ENCODE data around the gene FBXO48.
"Not testable (repeated sequence)": the region's sequence is repeated elsewhere in the genome, so short reads cannot be mapped to it uniquely, and the experiment has no call there.

Gene FBXO48

GRCh38 chr2:68452158-68452900, 14.8 kb downstream of the FBXO48 start:
- Histone ChIP-seq H3K27ac (peak overlapping the region; percentile 51), H3K4me1 (ENCODE audit: control insufficient read depth in 1 of 2, insufficient read depth in 1 of 2, low read depth in 1 of 2, low read length in 1 of 2) (no peaks in the 10 kb centered on the region), H3K4me3 (ENCODE audit: low read depth in 1 of 2, low read length in 1 of 2) (no peak overlapping the region), H3K27me3 (no peaks in the 10 kb centered on the region), H3K9me3 (no peaks in the 10 kb centered on the region), H3K36me3 (no peaks in the 10 kb centered on the region)
- no peak for TF ChIP-seq CTCF (IDR thresholded peaks at IDR 0.05)

GRCh38 chr2:68448671-68449653, 18.1 kb downstream of the FBXO48 start:
- H3K27ac ChIP-seq, result peak overlapping the region; percentile 23
- no peak overlapping the region for H3K4me3 ChIP-seq (ENCODE audit: low read depth in 1 of 2, low read length in 1 of 2)
- H3K36me3 ChIP-seq, result no peaks in the 10 kb centered on the region
- no peaks in the 10 kb centered on the region for H3K9me3 ChIP-seq
- no peaks in the 10 kb centered on the region for H3K4me1 ChIP-seq (ENCODE audit: control insufficient read depth in 1 of 2, insufficient read depth in 1 of 2, low read depth in 1 of 2, low read length in 1 of 2)
- no peak for TF ChIP-seq CTCF (IDR thresholded peaks at IDR 0.05)
- H3K27me3 ChIP-seq, result no peaks in the 10 kb centered on the region

GRCh38 chr2:68447118-68447517, 20.0 kb downstream of the FBXO48 start:
- no peaks in the 10 kb centered on the region for H3K9me3 ChIP-seq
- H3K27me3 ChIP-seq, result no peaks in the 10 kb centered on the region
- no peaks in the 10 kb centered on the region for H3K4me1 ChIP-seq (ENCODE audit: control insufficient read depth in 1 of 2, insufficient read depth in 1 of 2, low read depth in 1 of 2, low read length in 1 of 2)
- H3K4me3 ChIP-seq (ENCODE audit: low read depth in 1 of 2, low read length in 1 of 2), result no peak overlapping the region
- TF ChIP-seq CTCF (IDR thresholded peaks at IDR 0.05), result no peak
- H3K36me3 ChIP-seq, result no peaks in the 10 kb centered on the region
- no peak overlapping the region for H3K27ac ChIP-seq

- H3K4me1 ChIP-seq (ENCODE audit: control insufficient read depth in 1 of 2, insufficient read depth in 1 of 2, low read depth in 1 of 2, low read length in 1 of 2); H3K27ac ChIP-seq; H3K27me3 ChIP-seq; H3K36me3 ChIP-seq; H3K4me3 ChIP-seq (ENCODE audit: low read depth in 1 of 2, low read length in 1 of 2); H3K9me3 ChIP-seq: not testable (repeated sequence)
These were observed 20.7 kb downstream of the FBXO48 start for GRCh38 chr2:68446425-68446824.

- peaks cover 15 to 17% of the 10 kb centered on the region in 2 experiments for H3K4me1 ChIP-seq (ENCODE audit: control insufficient read depth in 1 of 2, insufficient read depth in 1 of 2, low read depth in 1 of 2, low read length in 1 of 2)
These were observed 25.1 kb downstream of the FBXO48 start for GRCh38 chr2:68441994-68442322.

More at GRCh38 chr2:68441994-68442322, 25.1 kb downstream of the FBXO48 start:
- TF ChIP-seq CTCF (IDR thresholded peaks at IDR 0.05), result no peak
- no peaks in the 10 kb centered on the region for H3K9me3 ChIP-seq
- H3K27me3 ChIP-seq, result no peaks in the 10 kb centered on the region
- H3K4me3 ChIP-seq (ENCODE audit: low read depth in 1 of 2, low read length in 1 of 2), result no peak overlapping the region
- H3K27ac ChIP-seq, result peak overlapping the region; percentile 70
- no peaks in the 10 kb centered on the region for H3K36me3 ChIP-seq
